ENCODE measurements around the gene SFPQ.
"Not testable (repeated sequence)": the region's sequence is repeated elsewhere in the genome, so short reads cannot be mapped to it uniquely, and the experiment has no call there.

SFPQ gene

DNA sequence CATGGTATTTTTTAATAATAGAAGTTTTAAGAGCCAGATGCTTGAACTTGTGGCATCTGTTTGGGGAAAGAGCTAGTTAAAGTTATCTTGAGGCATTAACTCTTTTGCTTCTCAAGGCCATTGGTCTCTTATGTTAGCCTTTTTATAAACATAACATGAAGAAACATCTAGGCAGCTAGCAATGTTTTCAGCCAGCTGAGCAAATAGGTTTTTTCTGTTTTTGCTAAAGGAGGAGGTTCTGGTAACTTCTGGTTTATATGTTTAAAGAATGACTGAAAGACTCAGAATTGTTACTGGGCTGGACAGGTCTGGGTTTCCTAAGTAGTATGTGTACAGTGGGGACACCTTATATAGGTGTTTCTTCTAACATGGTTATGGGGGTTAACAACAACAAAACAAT is 50.7 kb downstream of the SFPQ start:
- not testable (repeated sequence) for DNase-seq (ENCODE audit: low read depth in 2 of 2)

DNA sequence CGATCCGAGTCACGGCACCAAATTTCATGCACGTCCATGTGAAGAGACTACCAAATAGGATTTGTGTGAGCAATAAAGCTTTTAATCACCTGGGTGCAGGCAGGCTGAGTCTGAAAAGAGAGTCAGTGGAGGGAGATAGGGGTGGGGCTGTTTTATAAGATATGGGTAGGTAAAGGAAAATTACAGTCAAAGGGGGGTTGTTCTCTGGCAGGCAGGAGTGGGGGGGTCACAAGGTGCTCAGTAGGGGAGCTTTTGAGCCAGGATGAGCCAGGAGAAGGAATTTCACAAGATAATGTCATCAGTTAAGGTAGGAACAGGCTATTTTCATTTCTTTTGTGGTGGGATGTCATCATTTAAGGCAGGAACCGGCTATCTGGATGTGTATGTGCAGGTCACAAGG is 55.4 kb downstream of the SFPQ start:
- not testable (repeated sequence) for DNase-seq (ENCODE audit: low read depth in 2 of 2)

DNA sequence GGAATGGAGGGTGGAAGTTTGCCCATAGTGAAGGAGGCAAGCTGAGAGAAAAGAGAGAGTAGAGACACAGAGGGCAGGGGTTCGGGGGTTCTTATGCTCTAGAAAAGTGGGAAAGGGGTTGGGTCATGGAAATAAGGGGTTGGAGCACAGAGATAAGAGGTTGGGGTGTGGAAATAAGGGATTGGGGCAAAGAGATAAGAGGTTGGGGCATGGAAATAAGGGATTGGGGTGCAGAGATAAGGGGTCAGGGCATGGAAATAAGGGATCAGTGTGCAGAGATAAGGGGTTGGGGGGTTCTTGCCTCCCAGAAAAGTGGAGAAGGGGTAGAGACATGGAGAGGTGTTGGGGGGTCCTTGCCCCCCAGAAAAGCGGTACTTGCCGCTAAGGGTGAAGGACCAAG is 56.2 kb downstream of the SFPQ start:
- DNase-seq (ENCODE audit: low read depth in 2 of 2), result no peak
